ENCODE measurements around the gene GRK2. TPM values are rescaled to one million over a fixed set of nuclear protein-coding genes. Genes with fewer than 3 reads are reported as not detected.
A peak's percentile ranks its signal among the peaks of the same experiment; 100 is the strongest.

Gene GRK2
- total and polyA plus RNA-seq, 2 of the 13 experiments (the other 11 are each of a cell fraction or from before 2014, with no cell fraction given) = 31.3 to 42.4 TPM

DNA sequence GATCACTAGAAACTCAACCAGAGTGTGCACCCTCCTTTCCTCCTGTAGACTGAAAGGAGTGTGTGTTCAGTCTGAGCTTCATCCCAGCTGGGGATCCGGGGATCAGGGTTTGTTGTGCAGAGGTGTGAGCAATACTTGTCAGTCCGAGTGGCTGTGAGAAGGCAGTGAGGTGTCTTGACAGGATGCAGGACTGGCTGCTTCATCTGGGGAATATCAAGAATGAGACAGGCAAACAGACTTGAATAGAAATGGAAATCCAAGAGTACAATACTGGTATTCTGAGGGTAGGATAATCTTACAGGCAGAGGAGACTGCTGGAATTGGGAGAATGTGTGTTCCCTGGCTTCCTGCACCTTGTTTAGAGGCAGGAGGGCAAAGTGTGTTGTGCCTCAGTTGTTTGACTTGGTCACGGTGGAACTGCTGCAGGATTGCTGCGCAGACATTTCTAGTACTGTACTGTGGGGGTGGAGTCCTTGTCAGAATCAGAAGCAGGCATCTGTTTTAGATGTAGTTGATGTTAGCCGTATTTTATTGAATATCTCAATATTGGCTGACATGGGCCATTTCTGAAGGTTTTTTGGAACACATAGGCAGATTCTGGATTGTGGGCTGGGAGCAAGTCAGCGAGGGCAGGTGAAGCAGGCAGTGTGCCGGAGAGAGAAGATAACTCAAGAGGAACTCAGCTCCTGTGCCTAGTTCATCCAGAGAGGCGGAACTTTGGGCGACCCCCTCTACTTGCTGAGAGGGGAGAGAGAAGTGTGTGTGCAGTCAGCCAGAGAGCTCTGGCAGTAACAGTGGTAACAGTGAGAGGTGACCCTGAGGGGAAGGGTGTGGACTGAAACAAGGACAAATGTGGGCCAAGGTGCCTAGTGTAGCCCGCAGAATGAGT, 27.1 kb upstream of the GRK2 start (continued):
- TF ChIP-seq, protein P1, sequence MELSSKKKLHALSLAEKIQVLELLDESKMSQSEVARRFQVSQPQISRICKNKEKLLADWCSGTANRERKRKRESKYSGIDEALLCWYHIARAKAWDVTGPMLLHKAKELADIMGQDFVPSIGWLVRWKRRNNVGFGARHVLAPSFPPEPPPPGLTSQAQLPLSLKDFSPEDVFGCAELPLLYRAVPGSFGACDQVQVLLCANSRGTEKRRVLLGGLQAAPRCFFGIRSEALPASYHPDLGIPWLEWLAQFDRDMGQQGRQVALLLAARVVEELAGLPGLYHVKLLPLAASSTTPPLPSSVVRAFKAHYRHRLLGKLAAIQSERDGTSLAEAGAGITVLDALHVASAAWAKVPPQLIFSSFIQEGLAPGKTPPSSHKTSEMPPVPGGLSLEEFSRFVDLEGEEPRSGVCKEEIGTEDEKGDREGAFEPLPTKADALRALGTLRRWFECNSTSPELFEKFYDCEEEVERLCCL (CRISPR knock-in tag; IDR thresholded peaks at IDR 0.05; ENCODE audit: borderline replicate concordance) = no peak
- no peak for TF ChIP-seq BRCA1 (CRISPR knock-in tag; IDR thresholded peaks at IDR 0.05)
- TF ChIP-seq, protein P2, sequence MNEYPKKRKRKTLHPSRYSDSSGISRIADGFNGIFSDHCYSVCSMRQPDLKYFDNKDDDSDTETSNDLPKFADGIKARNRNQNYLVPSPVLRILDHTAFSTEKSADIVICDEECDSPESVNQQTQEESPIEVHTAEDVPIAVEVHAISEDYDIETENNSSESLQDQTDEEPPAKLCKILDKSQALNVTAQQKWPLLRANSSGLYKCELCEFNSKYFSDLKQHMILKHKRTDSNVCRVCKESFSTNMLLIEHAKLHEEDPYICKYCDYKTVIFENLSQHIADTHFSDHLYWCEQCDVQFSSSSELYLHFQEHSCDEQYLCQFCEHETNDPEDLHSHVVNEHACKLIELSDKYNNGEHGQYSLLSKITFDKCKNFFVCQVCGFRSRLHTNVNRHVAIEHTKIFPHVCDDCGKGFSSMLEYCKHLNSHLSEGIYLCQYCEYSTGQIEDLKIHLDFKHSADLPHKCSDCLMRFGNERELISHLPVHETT (CRISPR knock-in tag; conservative IDR thresholded peaks at IDR 0.05) = no peak
- TF ChIP-seq ZBTB1 (CRISPR knock-in tag; IDR thresholded peaks at IDR 0.05; ENCODE audit: borderline replicate concordance) = no peak
- TF ChIP-seq ZSCAN21 (CRISPR knock-in tag; IDR thresholded peaks at IDR 0.05; ENCODE audit: borderline replicate concordance) = 0 out of 2 replicates have a peak, but pooled peaks have one; percentile 2
- no peak for TF ChIP-seq ETV5 (CRISPR knock-in tag; IDR thresholded peaks at IDR 0.05; ENCODE audit: borderline replicate concordance)
- 0 out of 2 replicates have a peak, but pooled peaks have one; percentile 17 for TF ChIP-seq BORCS8-MEF2B (CRISPR knock-in tag; IDR thresholded peaks at IDR 0.05)
- TF ChIP-seq, protein P3, sequence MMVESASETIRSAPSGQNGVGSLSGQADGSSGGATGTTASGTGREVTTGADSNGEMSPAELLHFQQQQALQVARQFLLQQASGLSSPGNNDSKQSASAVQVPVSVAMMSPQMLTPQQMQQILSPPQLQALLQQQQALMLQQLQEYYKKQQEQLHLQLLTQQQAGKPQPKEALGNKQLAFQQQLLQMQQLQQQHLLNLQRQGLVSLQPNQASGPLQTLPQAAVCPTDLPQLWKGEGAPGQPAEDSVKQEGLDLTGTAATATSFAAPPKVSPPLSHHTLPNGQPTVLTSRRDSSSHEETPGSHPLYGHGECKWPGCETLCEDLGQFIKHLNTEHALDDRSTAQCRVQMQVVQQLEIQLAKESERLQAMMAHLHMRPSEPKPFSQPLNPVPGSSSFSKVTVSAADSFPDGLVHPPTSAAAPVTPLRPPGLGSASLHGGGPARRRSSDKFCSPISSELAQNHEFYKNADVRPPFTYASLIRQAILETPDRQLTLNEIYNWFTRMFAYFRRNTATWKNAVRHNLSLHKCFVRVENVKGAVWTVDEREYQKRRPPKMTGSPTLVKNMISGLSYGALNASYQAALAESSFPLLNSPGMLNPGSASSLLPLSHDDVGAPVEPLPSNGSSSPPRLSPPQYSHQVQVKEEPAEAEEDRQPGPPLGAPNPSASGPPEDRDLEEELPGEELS (CRISPR knock-in tag; IDR thresholded peaks at IDR 0.05) = no peak
- 0 out of 2 replicates have a peak, but pooled peaks have one; percentile 16 for TF ChIP-seq ZNF891 (CRISPR knock-in tag; IDR thresholded peaks at IDR 0.05)
- 0 out of 2 replicates have a peak, but pooled peaks have one; percentile 6 for TF ChIP-seq ZNF253 (CRISPR knock-in tag; IDR thresholded peaks at IDR 0.05; ENCODE audit: borderline replicate concordance)
- no peak for TF ChIP-seq SATB2 (CRISPR knock-in tag; IDR thresholded peaks at IDR 0.05)

All from HepG2 (cell line).